NCI-H2029 treated with DMSO at 0.1 percent for 48 hours (cell line): ENCODE measurements around the gene IQCE.
A peak's percentile ranks its signal among the peaks of the same experiment; 100 is the strongest.
"Not testable (repeated sequence)": the region's sequence is repeated elsewhere in the genome, so short reads cannot be mapped to it uniquely, and the experiment has no call there.

Source experiments
- DNase-seq: peaks from one replicate; lab custom pipeline; 2025; lab: John Stamatoyannopoulos, UW

The IQCE gene

GRCh38 chr7:2601907-2602306 lies 43.1 kb downstream of the IQCE start:
- DNase-seq = no peak

- DNase-seq = peak; percentile 27
These were observed 43.7 kb downstream of the IQCE start for GRCh38 chr7:2602406-2603043.

DNA sequence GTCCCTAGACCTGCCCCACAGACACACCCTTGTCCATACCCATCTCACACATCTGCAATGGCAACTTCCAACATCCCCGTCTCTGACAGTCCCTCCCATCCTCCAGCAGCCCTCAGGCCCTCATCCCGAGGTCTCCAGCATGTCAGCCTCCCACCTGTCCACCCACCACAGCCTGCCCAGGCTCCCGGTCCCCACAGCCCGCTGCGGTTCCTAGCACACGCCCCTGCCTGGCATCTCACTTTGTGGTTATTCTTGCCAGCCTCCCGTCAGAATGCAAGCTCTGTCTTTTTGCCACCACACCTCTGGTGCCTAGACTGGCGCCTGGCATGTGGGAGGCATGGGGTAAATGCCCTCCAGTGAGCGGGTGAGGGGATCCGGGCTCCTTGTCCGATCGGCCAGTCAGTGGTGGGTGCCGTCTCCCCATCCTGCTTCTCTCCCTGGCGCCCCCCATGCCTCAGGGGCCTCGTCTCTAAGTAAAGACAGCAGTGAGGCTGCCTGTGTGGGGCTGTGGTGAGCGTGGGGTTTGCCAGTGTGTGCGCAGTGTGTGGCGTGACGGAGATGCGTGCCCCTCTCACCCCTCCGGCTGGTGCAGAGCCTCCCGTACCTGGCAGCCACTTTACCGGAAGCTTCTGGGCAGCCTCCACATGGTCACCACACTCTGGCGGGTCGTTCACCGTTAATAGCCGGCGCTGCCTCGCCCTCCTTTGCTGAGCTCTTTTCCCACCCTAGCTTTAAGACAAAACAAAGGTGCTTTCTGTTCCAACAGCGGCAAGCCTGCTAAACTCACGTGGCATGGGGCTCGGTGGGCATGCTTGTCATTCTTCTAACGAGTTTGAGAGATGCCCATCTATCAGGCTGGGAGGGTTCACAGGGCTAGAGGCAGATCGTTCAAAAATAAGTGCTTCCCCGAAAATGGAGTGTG lies 44.5 kb downstream of the IQCE start:
- no peak for DNase-seq

GRCh38 chr7:2604608-2605174 lies 45.9 kb downstream of the IQCE start:
- DNase-seq = no peak

DNA sequence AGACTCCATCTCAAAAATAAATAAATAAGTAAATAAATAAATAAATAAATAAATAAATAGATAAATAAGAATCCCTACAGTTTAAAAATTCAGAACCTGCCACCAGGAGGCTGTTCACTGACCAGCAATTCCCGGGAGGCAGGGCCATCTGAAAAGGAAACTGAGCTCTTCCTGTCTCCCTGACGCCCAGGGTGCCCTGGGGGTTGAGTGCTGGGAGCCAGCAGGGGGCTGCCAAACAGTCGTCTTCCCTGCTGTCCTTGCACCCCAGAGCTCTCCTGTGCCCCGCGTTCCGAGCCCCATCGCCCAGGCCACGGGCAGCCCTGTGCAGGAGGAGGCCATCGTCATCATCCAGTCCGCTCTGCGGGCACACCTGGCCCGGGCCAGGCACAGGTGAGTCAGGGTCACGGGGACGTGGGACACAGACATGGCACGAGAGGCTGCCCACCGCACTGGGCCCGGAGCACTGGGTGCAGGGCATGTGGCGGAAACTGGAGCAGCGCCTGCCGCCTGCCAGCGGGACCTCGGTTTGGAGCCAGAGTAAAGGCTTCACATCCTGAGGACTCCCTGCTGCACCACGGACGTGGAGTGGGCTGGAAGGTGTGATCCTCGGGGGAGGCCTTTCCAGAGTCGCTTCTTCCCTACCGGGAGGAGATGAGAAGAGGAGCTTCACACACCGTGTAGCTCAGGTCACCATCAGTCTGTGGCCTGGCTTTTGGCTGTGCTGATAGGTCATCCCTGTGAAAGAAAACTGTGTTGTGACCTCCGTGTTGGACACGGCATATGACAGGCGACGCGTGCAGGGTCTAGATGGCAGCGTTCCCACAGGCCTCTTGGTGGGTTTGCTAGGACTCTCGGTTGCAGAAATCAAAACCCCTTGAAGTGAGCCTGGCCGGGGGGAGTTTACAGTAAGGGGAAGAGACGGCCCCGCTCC lies 47.1 kb downstream of the IQCE start:
- no peak for DNase-seq

DNA sequence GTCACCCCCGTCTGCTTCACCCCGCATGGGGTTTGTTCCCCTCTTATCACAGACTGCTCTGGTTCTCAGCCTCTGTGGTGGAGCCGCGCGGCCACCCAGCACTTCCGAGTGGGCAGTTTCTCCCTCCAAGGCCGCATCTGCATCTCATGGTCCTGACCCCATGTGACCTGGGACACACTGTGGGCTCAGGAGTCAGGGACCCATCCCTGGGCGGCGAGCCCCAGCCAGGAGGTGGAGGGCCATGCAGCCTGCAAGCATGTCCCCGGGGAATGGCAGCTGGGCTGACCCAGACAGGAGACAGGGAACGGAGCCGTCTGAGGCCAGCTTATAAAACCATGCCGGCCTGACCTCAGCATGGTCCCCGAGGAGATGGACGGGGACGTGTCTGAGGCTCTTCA lies 47.8 kb downstream of the IQCE start:
- no peak for DNase-seq

GRCh38 chr7:2607122-2607922 lies 48.5 kb downstream of the IQCE start:
- DNase-seq = no peak

- DNase-seq = no peak
These were observed 49.4 kb downstream of the IQCE start for GRCh38 chr7:2607923-2608904.

DNA sequence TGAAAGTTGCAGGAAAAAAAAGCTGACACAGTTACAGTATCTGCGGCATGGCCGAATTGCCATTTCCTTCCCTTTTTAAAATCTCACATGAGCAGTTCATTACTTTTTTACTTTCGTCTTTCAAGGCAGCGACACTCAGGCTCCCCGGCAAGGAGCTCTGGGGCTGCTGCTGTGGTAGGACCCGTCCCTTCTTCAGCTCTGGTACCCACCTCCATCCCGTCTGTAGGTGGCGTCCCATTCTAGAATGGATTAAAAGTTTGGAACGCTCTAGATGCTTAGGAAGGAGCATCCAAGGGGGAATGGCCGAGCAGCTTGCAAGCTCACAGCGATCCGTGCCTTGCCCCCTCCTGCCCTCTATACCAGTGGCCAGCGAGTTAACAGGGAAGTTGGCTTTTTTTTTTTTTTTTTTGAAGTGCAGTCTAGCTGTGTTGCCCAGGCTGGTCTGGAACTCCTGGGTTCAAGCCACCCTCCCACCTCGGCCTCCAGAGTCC lies 50.2 kb downstream of the IQCE start:
- no peak for DNase-seq

- not testable (repeated sequence) for DNase-seq
These were observed 50.9 kb downstream of the IQCE start for GRCh38 chr7:2609646-2610045.

DNA sequence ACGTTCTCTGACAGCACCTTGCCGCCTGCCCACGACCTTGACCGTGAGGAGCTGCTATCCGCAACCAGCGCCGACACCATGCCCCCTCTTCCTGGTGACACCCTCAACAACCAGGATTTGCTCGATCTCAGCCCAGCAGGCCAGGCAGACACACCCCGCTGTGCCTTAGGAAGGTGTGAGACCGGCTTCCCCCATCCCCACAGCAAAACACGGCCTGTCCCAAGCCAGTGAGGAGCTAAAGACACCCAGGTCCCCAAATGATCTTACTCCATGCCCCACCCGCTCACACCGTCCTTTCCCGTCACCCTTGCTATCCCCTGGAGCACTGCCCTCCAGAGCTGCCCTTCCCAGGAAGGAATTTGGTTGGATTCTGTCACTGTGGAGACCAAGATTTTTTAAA lies 51.7 kb downstream of the IQCE start:
- no peak for DNase-seq

GRCh38 chr7:2610898-2611297 lies 52.1 kb downstream of the IQCE start:
- DNase-seq = no peak

- no peak for DNase-seq
These were observed 52.6 kb downstream of the IQCE start for GRCh38 chr7:2611401-2611800.

- no peak for DNase-seq
These were observed 53.1 kb downstream of the IQCE start for GRCh38 chr7:2611922-2612321.

DNA sequence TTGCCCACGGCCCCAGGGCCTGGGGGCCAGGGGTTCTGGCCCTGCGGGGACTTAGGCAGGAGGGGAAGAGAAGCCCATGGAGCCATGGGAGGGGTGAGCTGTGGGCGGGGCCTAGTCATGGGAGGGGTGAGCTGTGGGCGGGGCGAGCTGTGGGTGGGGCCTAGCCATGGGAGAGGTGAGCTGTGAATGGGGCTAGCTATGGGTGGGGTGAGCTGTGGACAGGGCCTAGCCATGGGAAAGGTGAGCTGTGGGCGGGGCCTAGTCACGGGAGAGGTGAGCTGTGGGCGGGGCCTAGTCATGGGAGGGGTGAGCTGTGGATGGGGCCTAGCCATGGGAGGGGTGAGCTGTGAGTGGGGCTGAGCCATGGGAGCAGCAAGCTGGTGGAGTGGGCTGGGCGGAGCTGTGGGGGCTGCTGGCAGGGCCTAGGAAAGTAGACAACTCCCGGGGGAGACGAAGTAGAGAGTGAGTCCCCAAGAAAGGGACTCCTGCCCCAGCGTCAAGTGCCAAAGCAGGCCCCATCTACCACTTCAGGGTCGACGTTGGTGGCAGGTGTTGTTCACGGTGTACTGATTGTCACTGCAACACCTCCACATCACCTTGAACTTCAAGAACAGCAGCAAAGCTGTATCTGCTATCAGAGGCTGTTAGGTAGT lies 53.8 kb downstream of the IQCE start:
- DNase-seq = no peak

GRCh38 chr7:2613098-2613930 lies 54.5 kb downstream of the IQCE start:
- DNase-seq = no peak

GRCh38 chr7:2613931-2614600 lies 55.3 kb downstream of the IQCE start:
- peak; percentile 90 for DNase-seq
